Measurements from ENCODE around the gene JPH2.

DNA sequence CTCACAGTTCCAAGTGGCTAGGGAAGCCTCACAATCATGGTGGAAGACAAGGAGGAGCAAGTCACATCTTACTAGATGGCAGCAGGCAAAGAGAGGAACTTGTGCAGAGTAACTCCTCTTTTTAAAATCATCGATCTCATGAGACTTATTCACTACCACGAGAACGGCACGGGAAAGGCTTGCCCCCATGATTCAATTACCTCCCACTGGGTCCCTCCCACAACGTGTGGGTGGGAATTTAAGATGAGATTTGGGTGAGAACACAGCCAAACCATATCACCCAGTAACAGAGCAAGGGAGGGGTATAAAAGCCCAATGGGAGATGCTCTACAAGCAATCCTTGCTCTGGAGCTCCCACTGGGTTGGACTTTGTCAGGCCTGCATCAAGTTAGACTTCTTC, 80.4 kb downstream of the JPH2 start:
- TF ChIP-seq EZH2 (IDR thresholded peaks at IDR 0.05; ENCODE audit: borderline replicate concordance, low read depth, low read length, severe bottlenecking) (no peak), CTCF (IDR thresholded peaks at IDR 0.05; ENCODE audit: borderline replicate concordance, extremely low read depth, low read length, poor library complexity, severe bottlenecking) (no peak)
